Measurements from ENCODE around the gene GAGE12E. TPM values are rescaled to one million over a fixed set of nuclear protein-coding genes. Genes with fewer than 3 reads are reported as not detected.

The GAGE12E gene
- total and polyA plus RNA-seq, 2 experiments from 2014 or later: not detected

Small RNA genes within 50 kb of the gene (small RNA-seq; reads per million reads assigned to genes)
- gene GAGE12B (ENCODE audit: low replicate concordance): not detected

Other genes starting within 250 kb of the GAGE12E start
- gene GAGE10, start 247.6 kb upstream of the GAGE12E start, total RNA-seq (2014; rRNA removed; shearing (Covaris generic)): not detected in 2 replicates
- not detected in 2 replicates for gene GAGE10, start 247.6 kb upstream of the GAGE12E start, polyA plus RNA-seq (2016; fragmentation: Nextera tagmentation; extraction: Ambion mirVana)
- gene GAGE12J, start 229.3 kb upstream of the GAGE12E start, total RNA-seq (2014; rRNA removed; shearing (Covaris generic)): not detected in 2 replicates
- gene GAGE12J, start 229.3 kb upstream of the GAGE12E start, polyA plus RNA-seq (2016; fragmentation: Nextera tagmentation; extraction: Ambion mirVana): not detected in 2 replicates
- gene GAGE13, start 219.7 kb upstream of the GAGE12E start, total RNA-seq (2014; rRNA removed; shearing (Covaris generic)): not detected in 2 replicates
- not detected in 2 replicates for gene GAGE13, start 219.7 kb upstream of the GAGE12E start, polyA plus RNA-seq (2016; fragmentation: Nextera tagmentation; extraction: Ambion mirVana)
- gene GAGE12C, start 19.1 kb upstream of the GAGE12E start, total RNA-seq (2014; rRNA removed; shearing (Covaris generic)): not detected in 2 replicates
- gene GAGE12C, start 19.1 kb upstream of the GAGE12E start, polyA plus RNA-seq (2016; fragmentation: Nextera tagmentation; extraction: Ambion mirVana): not detected in 2 replicates
- gene GAGE12D, start 9.6 kb upstream of the GAGE12E start, total RNA-seq (2014; rRNA removed; shearing (Covaris generic)): not detected in 2 replicates
- gene GAGE12D, start 9.6 kb upstream of the GAGE12E start, polyA plus RNA-seq (2016; fragmentation: Nextera tagmentation; extraction: Ambion mirVana): not detected in 2 replicates
- not detected in 2 replicates for gene GAGE12F, start 9.6 kb downstream of the GAGE12E start, total RNA-seq (2014; rRNA removed; shearing (Covaris generic))
- gene GAGE12F, start 9.6 kb downstream of the GAGE12E start, polyA plus RNA-seq (2016; fragmentation: Nextera tagmentation; extraction: Ambion mirVana): not detected in 2 replicates
- gene GAGE12G, start 19.1 kb downstream of the GAGE12E start, total RNA-seq (2014; rRNA removed; shearing (Covaris generic)): not detected in 2 replicates
- not detected in 2 replicates for gene GAGE12G, start 19.1 kb downstream of the GAGE12E start, polyA plus RNA-seq (2016; fragmentation: Nextera tagmentation; extraction: Ambion mirVana)
- gene GAGE12H, start 28.7 kb downstream of the GAGE12E start, total RNA-seq (2014; rRNA removed; shearing (Covaris generic)): not detected in 2 replicates
- not detected in 2 replicates for gene GAGE12H, start 28.7 kb downstream of the GAGE12E start, polyA plus RNA-seq (2016; fragmentation: Nextera tagmentation; extraction: Ambion mirVana)
- not detected in 2 replicates for gene GAGE2A, start 38.2 kb downstream of the GAGE12E start, total RNA-seq (2014; rRNA removed; shearing (Covaris generic))
- gene GAGE2A, start 38.2 kb downstream of the GAGE12E start, polyA plus RNA-seq (2016; fragmentation: Nextera tagmentation; extraction: Ambion mirVana): 0.63 TPM in 1 of 2 replicates, not detected in the other
- gene GAGE1, start 47.7 kb downstream of the GAGE12E start, total RNA-seq (2014; rRNA removed; shearing (Covaris generic)): not detected in 2 replicates
- gene GAGE1, start 47.7 kb downstream of the GAGE12E start, polyA plus RNA-seq (2016; fragmentation: Nextera tagmentation; extraction: Ambion mirVana): 0.68 TPM in 1 of 2 replicates, not detected in the other
- not detected in 2 replicates for gene PAGE1, start 144.7 kb downstream of the GAGE12E start, total RNA-seq (2014; rRNA removed; shearing (Covaris generic))
- not detected in 2 replicates for gene PAGE1, start 144.7 kb downstream of the GAGE12E start, polyA plus RNA-seq (2016; fragmentation: Nextera tagmentation; extraction: Ambion mirVana)

Data from GM23338 (cell line).